Activated naive CD4-positive, alpha-beta T cell treated with Interleukin-2 at 50 U/mL for 16 hours (primary cell): Measurements from ENCODE around the gene CYP26B1.

Source experiments
- DNase-seq: peaks from one replicate; pipeline ENCODE4 v3.0.0-alpha.2; 2020

The CYP26B1 gene

DNA sequence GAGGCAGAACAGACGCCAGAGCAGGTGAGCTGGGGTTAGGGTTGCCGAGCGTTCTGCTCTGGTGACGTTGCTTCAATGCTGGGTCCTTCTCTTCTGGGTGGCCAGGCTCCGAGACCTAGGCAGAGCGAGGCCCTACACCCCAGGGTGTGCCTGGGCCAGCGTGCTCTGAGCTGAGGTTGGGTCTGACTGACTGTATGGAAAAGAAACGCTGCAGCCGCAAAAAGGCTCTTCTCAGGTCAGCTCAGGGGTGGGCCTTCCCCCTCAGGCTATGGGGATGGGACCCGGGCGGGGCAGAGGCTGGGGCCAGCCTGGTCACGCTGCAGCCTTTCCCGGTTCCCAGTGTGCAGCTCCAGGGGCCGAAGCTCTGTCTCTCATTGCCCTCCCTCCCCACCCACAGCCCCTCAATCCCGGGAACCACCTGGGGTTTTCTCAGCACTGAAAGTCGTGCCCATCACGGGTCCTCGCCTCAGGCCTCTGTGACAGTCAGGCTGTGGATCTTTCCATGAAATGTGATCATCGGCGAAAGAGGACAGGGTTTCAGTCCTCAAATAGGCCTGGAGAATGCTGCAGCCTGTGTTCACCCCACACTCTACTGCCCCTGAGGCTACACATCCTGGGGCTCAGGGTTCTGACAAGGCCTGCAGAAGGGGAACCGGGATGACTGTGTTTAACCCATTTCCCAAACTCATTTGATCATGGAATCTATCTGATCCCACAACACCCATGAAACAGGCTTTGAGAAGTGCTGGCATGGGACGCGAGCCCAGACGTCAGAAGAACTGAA, 19.4 kb downstream of the CYP26B1 start:
- DNase-seq: no peak

DNA sequence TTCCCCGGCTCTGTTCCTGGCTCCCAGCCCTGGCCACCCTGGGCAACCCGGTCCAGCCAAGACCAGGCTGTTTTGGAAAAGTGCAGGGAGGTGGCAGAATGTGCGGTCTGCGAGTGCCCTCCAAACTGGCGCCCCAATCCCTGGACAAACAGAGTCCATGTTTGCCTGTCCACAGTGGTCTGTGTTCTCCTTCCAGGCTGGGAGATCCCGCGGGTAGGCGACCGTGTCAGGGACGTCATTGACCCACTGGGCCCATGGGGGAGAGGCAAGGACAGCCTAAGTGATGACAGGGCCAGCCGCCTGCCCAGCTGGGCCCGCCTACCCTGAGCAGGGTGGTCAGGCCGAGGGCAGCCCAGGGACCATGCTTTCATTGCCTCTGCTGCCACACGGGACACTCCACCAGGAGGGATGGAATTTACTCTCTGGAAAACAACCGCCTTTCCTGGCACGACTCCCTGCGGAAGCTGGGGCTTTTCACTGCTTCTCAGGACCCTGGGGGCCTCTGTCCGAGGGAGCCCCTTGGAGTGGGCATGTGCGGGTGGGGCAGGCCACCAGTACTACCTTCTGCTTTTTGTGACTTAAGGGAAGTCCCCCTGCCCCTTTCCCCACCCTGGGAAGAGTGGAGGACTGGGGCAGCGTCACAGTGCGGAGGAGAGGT, 20.1 kb downstream of the CYP26B1 start:
- DNase-seq: no peak

DNA sequence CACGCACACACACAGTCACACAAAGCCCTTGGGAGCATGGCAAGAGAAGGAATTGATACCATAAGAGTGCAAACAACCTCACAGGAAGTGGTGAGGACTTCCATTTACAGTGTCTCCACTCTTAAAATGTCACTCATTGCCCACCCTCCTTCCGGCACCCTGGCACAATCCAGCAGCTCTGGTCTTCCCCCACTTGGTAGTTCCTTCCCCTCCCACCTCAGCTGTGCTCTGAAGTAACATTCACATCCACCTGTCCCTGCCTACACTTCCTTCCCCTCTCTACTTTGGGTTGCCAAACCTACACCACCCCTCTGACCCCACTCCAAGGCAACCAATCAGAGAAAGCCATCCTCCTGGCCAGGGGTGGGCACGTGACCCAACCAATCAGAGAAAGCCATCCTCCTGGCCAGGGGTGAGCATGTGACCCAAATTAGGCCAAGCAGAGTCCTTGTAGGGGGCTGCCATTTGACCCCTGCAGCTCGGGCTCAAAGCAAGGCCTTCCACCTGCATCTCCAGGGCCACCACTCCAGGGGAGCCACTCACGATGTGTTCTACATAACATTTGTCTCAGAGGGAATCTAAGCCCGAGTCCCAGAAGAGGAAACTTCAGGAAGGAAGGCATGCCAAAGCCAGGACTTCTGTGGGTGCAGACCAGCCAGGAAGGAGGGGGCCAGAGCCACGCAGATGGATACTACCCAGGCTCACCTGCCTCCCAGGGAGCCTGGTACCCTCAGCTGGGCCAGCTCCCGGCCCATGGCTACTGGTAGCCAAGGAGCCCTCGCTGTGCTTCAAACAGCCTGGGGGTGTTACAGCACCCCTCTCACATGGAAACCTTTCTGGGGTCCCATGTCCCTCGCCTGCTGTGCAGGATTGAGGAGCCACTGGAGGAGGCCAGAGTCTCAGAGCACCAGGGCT, 21.2 kb downstream of the CYP26B1 start:
- no peak for DNase-seq

DNA sequence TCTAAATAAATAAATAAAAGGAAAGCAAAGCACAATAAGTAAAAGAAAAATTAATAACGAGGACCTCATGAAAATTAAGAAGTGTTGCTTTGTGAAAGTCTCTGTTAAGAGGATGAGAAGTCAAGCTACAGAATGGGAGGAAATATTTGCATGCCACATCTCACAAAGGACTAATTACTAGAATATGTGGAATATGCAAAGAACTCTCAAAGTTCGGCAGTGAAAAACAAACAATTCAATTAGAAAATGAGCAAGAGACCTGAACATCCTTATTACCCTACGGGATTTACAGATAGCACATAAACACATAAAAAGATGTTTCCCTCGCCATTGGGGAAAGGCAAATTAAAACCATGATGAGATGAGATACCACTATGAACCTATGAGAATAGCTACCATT, 23.3 kb downstream of the CYP26B1 start:
- no peak for DNase-seq

DNA sequence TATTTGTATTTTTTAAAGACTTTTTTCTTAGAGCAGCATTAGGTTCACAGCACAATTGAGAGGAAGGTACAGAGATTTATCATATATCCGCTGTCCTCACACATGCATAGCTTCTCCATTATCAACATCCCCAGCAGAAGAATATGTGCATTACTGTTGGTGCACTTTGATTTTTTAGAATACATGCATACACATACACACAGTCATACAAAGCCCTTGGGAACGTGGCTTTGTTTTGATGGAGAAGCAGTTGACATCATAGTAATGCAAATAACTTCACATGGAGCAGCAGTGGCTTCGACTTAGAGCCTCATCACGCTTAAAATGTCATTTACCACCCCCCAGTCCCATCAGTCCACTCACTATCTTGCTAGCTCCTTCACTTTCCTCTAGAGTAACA, 26.5 kb downstream of the CYP26B1 start:
- no peak for DNase-seq

DNA sequence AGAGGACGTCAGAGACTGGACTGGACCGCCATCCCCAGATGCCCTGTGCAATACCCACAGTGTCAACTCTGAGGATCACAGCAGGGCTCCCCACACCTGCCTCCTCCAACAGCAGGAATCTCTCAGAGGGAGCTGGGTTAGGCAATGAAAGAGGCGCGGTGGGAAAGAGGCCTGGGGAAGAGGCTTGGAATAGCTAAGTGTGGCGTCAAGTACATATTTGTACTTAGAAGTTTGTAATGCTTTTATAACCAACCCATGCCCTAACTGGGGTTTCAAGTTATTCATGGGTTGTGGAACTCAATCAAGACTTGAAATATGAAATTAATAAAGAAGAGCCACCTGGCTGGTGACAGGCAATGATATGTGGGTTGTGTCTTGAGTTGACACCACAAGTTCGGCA, 28.7 kb downstream of the CYP26B1 start:
- DNase-seq: no peak

DNA sequence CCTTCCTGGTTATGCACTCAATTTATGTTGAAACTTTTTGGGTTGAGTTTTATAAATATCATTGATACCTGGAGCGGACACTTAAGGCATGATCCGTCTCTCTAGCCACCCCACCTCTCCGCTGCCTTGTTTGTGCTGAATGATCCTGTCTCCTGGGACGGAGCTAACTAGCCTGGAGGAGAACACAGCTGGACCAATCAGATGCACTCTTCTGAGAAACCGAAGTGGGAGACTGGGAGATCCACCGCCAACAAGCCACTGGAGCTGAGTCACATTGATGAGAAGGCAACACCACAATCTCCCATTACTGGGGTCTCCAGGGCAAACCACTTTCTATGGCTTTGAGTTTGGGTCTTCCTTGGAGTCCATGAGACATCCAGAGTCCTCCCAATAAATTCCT, 29.3 kb downstream of the CYP26B1 start:
- no peak for DNase-seq

DNA sequence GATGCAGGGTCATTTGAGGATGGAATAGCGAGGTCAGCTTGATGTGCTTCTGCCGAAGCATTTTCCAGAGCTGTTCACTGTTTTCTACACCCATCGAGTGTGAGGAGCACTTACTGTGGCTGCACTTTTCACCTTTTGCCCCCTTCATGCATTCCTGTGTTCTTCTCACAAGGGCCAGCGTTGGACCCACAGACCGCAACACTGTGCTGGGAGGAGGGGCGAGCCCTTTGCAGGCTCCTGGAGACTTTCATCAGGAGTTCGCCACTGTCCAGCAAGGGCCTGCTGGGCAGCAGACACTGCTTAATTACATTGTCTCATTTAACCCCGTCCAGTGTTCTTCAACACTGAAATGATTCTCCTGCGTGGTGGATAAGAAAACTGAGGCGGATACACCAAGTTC, 29.9 kb downstream of the CYP26B1 start:
- DNase-seq: no peak

DNA sequence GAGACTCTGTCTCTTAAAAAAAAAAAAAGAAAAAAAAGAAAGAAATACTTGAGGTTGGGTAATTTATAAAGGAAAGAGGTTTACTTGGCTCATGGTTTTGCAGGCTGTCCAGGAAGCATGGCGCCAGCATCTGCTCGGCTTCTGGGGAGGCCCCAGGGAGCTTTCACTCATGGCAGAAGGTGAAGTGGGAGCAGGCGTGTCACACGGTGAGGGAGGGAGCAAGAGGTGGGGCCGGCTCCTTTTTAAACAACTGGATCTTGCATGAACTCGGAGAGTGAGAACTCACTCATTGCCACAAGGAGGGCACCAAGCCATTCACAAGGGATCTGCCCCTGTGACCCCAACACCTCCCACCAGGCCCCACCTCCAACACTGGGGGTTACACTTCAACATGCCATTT, 30.6 kb downstream of the CYP26B1 start:
- DNase-seq: no peak

DNA sequence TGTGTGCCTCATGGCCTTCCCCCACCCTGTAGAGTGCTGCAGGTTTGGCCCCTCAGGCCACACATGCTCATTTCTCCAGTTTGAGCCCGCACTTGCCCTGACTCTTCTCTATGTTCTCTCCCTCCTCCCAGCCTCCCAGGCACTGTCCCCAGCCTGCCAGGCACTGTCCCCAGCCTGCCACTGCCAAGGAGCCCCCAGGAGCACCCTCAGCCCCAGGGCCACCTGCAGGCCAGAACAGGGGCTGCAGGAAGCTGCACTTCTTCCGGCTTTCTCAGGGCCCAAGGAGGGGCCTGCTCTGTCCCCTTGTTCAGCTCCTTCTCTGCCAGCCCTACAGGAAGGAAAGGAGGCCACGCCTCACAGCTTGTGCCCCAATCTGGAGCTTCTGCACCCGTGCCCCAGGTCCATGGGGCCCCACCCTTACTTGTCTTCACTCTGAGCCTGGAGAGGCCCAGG, 31.6 kb downstream of the CYP26B1 start:
- no peak for DNase-seq

DNA sequence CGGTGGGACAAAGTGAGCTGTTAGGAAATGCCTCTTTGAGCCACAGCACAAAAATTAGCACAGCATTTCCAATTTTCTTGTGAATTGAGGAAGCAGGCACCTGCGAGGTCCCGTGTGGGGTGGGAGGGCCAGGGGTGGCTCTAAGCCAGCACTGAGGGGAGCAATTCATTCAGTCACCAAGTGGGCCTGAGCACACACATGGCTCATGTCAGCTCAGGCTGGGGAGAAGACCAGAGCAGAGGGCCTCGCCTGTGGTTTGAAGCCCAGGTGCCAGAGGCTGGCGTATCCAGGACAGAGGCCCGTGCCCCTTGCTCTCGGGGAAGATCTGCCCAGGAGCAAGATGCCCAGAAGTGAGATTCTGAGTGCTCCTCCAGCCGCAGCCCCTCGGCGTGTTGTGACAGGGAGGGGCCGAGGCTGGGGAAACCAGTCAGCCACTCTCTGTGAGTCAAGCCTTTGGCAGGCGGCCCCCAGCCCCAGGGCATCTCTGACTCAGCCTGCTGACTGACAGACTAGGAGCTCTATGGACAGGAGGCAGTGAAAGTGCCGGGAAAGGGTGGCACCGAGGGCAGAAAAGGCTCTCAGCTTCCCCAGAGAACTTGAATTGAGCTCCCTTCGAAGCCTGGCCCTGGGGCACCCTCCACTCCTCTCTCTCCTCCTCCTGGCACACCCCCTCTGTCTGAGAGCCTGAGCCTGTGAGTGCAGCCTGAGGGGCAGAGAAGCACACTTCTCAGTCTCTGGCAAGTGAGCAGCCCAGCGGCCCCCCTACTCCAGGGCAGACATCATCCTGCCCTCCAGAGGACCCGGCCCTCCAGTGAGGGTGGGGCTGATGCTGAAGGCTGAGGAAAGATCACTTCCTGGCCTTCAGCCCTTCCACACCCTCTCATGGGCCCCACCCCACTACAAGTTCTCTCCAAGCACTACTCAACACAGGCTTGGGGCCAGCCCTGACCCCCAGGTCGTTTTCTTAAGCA, 32.3 kb downstream of the CYP26B1 start:
- no peak for DNase-seq

DNA sequence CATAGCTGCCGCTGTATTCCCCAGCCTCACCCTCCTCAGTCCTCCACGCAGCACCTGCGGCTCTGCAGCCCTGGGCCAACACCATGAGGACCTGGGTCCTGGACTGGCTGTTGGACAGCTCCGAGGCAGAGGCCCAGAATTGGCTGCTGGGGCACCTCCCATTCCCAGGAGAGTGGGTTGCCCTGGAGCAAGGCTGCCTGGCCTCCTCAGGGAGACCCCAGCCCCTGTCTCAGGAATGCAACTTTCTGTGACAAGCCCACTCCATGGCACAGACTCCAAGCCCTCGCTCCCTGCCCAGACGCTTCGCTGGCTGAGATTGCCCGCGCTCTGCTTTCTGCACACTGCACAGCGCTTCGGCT, 33.0 kb downstream of the CYP26B1 start:
- DNase-seq: no peak

DNA sequence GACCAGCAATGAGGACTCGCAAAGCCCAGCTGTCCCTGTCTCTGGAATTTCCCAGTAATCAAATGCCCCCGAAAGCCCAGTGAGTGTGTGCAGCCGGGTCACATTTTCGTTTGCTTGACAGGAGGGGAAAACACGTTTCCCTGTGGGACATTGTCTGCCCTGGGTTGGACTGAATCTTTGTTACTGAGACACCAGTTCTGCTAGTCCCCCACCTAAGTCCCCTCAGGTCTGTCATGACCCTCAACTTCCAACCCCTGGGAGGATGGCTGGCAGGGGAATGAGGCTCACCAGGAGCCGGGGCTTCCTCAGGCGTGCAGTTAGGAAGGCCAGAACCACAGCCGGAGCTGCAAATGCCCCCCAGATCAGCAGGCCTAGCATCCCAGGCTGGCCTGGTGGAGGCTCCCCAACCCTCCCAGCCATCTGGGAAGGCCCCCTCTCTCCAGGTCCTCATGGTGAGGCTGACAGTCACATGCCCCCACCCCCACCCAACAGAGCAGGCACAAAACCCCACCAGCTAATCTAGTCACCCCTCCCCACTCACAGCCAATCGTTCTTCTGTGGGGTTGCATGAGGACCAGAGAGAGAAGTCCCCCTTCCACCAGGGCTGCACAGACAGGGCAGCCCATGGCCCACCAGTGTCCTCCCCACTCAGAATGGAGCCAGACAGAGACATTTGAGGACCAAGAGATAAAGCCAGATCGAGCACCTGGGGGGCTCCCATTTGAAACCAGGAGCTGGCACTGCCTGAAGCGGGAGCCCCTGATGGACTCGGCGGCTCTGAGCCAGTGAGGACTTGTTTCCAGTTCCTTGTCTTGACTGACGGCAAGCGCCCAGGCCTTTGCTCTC, 33.6 kb downstream of the CYP26B1 start:
- no peak for DNase-seq

DNA sequence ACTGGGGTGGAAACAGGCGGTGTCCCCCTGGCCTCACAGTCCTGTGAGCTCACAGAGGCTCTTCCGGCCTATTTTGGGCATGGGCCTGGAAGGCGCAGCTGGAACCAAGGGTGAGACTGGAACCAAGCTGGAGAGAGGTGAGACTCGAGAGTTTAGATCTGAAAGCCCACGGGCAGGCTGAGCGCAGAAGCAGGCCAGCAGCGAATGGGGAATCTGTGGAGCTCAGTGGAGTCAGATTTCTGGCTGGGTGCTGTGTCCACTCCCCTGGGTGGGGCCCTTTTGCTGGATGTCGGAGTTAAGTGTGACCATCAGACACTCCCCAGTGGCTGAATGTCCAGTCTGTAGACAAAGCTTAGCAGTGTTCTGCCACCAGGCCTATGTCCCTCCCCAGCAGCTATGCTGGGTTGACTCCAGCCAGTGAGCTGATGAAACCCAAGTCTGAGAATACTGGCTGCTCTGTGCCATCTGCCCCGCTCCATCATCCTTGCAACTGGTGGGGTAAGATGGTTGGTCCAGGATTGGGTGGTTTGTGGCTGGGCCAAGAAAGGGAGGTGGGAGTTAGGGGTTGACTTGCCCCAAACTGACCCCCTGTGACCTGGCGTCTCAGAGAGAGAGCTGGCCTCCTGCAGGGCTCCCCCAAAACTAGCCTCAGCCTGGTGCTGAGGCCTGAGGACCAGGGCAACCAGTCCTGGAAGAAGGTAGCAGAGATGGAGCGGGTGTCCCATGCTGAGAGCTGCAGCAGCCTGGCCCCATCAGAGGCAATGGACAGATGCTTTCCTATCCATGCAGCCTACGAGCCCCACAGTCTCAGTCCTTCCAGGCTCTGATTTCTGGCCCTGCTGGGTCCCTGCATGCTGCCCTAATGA, 34.4 kb downstream of the CYP26B1 start:
- DNase-seq: no peak

DNA sequence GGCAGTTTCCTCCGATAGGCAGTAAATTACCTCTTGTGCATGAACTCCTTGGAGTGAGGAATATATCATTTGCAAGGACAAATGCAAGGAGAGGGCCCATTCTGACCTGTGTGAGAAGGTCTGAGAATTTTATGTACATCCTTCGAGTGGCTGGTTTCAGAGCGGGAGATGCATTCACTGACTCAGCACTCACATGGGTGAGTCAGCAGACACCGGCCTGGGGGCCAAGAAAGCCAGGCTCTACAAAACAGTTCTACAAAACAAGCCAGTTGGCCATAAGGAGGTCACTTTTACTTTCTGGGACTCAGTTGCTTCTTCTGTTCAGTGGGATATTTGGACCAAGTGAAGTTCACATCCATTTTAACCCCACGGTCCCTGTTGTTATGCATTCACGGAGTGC, 35.3 kb downstream of the CYP26B1 start:
- no peak for DNase-seq

DNA sequence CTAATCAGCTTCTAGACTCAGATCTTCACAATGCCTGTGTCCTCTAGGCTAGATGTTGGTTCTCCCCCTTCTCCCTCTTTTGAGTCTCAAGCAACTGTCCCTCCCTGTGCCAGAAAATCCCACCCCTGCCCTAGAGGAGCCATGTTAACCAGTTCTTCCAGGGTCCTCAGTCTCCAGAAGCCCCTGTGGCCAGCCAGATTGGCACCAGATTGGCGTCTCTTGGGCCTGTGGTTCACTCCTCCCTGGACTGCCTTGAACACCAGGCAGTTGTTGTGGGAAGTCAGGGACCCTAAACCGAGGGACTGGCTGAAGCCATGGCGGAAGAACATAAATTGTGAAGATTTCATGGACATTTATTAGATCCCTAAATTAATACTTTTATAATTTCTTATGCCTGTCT, 36.6 kb downstream of the CYP26B1 start:
- DNase-seq: no peak

DNA sequence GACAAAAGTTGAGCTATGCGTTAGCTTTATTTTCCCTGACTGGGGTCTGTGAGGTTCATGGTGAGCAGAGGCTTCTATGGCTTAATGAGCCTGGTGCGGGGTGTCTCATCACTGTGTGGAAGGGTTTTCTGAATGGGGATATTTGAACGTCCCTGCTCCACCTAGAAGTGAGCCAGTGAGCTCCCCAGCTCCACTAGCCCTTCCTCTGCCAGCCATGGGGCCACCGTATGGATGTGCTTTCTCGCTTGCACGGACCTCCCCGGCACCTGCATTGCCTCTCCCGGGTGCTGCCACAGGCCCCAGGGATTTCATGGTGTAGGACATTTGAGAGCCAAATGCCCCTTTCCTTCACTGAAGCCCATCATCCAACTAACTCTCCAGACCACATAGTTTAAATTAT, 37.8 kb downstream of the CYP26B1 start:
- no peak for DNase-seq

DNA sequence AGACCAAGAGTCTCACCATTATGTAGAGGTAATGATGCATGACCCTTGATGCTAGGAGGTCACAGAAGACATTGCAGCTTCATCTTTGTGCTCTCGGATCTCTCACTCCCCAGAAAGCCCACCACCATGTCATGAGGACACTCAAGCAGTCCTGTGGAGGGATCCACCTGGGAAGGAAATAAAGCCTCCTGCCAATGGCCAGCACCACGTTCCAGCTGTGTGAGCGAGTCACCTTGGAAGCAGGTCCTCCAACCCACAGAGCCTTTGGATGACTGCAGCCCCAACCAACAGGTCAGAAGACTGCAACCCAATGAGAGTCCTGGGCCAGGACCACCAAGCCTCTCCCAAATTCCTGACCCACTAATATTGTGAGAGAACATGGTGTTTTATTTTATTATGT, 38.4 kb downstream of the CYP26B1 start:
- DNase-seq: no peak

DNA sequence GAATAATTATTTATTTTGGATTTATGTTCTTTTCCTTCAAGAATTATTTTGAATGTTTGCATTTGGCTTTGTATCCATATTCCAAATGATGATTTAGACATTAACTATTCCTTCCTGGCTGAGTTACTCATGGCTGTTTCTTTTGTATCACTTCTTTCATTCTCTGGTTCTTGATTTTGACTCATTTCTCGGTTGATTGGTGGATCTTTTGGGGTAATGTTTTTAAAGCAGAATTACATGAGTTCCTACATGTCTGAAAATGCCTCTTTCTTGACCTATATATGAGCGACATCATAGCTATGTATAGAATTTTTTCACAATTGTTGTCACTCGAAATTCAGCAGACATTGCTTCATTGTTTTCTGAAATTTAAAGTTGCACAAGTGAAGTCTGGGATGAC, 39.5 kb downstream of the CYP26B1 start:
- DNase-seq: no peak

DNA sequence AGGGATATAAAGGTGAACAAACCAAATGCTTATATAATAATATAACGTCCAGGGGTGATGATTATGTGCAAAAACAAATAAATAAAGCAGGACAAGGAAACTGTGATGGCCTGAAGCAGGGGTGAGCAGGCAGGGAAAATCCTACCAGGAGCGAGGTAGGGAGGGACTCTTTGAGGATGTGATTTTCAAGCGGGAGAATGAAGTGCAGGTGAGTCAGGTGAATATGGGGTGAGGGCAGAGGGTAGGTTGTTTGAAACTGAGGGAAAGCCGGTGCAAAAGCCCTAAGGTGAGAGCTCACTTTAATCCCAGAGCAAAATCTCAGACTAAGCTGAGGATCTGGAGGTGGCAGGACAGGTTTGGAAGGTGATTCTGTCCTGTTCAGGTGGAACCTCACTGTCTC, 40.7 kb downstream of the CYP26B1 start:
- no peak for DNase-seq
